ENCODE results near the gene INIP.
"Not testable (repeated sequence)": the region's sequence is repeated elsewhere in the genome, so short reads cannot be mapped to it uniquely, and the experiment has no call there.

INIP gene

DNA sequence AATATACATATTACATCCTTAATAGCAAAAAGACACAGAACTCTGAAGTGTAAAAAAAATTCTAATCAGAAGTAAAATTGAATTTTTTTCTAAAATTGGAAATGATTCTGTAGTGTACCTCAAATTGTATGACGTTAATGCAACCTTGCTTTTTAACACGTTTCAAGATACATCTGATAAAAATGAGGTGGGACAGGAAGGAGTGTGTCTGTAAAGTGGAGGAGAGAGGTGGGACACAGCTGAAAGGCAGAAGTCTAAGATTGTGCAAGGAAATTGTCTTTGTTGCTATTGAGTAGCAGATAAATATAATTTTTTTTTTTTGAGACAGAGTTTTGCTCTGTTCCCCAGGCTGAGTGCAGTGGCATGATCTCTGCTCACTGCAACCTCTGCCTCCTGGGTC, 17.0 kb upstream of the INIP start:
- no peak for DNase-seq

DNA sequence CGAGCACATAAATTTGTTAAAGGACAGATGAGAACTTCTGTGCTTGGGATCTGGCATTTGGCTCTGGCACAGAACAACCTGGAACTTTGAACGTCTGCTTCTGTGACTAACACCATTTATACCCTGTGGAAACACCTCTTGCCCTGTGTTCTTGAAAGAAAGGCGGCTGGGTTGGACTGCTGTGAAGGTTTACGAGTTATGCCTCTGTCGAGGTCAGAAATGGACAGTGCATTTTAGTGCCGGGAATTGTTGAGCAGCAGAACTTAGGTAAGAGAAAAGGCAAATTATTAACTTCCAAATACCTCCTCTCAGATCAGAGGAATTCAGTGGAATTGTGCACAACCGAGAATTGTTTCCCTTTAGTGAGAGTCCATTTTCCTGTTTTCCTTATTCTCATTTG, 14.1 kb upstream of the INIP start:
- no peak for DNase-seq

DNA sequence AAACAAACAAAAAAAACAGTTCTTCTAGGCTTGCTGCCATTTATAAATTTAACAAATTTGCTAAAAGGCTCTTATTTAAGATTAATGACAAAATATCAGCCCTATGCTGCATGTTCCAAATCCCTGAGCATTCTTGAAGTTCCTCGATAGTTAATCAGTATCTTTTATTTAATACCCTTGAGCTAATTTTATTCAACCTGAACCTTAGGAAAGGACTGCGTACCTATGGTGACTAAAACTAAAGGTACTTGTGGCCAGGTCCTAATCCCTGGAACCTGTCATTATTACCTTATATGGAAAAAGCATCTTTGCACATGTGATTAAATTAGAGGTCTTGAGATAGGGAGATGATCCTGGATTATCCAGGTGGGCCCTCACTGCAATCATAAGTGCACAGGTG, 10.5 kb upstream of the INIP start:
- no peak for DNase-seq

DNA sequence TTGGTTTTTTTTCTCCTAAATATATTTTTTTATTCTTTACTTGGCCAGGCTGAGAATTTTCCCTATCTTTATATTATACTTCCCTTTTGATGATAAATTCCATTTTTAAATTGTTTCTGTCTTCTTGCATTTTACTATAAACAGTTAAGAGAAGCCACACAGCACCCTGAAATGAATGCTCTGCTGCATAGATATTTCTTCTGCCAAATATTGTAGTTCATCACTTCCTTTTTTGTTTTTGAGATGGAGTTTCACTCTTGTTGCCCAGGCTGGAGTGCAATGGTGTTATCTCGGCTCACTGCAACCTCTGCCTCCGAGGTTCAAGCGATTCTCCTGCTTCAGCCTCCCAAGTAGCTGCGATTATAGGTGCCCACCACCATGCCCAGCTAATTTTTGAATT, 8.5 kb upstream of the INIP start:
- DNase-seq, result no peak

DNA sequence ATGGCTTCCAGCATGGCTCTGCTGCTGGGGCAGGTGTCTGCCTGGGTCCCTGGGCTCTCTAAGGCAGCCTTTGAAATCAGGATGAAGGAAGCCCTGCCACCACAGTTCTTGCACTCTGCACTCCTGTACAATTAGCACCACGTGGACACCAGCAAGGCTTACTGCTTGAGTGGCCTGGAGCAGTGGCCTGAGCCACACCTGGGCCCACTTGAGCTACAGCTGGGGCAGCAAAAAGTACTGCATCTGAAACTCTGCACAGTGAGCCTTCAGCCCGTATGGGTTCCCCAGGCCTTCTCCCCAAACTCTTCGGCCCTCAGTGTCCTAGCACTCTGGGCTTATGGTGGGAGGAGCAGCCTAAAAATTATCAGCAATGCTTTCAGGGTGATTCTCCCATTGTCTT, 8.0 kb upstream of the INIP start:
- DNase-seq, result no peak

DNA sequence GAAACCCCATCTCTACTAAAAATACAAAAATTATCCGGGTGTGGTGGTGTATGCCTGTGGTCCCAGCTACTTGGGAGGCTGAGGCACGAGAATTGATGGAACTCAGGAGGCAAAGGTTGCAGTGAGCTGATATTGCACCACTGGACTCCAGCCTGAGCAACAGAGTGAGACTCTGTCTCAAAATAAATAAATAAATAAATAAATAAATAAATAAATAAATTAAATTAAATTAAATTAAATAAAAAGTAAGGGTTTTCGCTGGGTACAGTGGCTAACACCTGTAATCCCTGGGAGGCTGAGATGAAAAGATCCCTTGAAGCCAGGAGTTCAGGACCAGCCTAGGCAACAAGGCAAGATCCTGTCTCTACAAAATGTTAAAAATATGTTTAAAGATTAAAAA, 4.8 kb upstream of the INIP start:
- DNase-seq, result not testable (repeated sequence)

DNA sequence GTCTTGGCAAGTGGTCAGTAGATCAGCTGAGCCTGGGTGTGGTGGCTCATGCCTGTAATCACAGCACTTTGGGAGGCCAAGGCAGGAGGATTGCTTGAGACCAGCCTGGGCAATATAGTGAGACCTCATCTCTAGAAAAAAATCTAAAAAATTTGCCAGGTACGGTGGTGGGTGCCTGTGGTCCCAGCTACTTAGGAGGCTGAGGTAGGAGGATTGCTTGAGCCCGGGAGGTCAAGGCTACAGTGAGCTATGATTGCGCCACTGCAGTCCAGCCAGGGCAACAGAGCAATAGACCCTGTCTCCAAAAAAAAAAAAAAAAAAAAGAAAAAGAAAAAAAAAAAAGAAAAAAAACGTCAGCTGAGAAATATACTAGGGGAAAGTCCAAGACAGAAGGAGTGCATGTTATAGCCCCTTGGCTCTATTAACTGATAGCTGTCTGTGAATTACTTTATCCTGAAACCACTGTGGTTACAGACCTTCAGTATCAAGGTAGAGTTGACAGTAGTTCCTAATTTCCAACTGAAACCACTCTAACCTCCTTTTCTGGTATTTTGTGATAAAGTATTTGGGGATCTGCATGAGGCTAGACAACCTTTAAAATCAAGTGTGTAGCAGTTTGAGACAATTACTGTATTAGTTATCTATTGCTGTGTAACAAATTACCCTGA, 2.3 kb upstream of the INIP start:
- DNase-seq, result no peak

DNA sequence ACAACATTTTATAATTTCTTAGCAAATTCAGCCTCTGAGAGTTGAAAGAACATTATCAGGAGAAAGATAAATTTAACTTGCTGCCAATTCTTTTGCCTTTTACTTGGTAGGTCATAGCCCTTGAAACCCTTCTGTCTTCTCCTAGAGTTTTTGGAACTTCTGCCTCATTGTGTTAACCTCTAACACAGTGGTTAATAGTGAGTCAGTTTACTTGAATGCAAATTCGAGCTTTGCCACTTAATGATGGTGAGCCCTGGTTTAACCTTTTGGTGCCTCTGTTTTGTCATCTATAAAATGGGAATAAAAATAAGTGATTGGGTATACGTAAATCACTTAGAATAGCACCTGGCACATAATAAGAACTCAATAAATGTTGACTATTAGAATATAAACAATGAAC, 1.8 kb upstream of the INIP start:
- no peak for DNase-seq

DNA sequence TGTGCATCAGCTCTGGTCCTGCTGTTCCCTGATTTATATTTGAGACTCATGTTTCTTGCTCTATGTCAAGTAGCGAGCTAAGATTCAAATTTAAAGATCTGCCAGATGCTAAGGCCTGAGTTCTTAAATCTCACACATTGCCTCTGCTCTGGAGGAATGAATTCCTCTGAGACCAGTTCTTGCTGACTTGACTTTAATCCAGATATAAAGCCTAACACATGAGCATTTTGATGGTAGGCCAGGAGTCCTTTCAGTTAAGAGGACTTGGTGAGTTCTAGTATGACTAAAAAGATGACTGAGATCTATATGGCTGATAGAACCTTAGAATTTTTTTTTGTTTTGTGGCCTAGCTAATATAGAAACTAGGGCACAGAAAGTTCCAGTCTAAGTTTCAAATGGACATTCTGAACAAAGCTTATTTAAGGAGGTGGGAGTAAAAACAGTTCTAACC, 1.3 kb upstream of the INIP start:
- DNase-seq, result no peak

DNA sequence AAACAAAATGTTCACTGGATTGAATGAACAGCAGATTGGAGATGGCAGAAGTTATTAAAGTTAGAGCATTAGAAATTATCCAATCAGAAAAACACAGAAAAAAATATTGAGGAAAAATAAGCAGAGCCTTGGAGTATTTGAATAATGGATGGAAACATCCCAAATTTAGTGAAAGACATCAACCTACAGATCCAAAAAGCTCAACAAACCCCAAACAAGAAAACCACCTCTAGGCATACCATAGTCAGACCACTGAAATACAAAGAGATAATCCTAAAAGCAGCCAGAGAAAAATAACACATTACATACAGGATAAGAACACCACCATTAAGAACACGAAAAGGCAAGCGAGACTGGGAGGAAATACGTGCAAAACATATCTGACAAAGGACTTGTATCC, 5.2 kb downstream of the INIP start:
- no peak for DNase-seq

DNA sequence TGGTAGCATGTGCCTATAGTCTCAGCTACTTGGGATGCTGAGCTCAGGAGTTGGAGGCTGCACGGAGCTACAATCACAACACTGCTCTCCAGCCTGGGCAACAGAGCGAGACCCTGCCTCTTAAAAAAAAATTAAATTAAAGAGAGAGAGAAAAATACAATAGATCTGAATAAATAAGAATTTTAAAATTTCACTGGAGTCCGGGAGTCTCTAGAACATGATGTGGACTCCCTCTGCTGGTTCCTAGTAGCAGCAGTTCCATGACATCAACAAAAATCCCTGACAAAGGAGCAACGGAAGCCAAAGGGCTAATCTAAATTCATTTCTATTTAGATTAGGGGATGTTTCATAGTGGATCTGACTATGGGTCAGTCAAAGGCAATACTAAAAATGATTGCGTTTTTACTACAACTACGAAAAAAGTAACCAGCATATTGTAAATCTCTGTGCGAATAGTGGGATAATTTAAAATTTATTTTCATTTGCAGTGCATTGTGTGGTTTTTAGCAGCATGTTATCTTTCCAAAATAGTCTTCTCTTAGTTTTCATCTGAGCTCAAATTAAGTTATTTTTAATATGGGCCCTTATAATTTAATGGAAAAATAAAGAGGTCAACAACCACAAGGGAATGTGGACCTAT, 6.7 kb downstream of the INIP start:
- DNase-seq, result no peak

DNA sequence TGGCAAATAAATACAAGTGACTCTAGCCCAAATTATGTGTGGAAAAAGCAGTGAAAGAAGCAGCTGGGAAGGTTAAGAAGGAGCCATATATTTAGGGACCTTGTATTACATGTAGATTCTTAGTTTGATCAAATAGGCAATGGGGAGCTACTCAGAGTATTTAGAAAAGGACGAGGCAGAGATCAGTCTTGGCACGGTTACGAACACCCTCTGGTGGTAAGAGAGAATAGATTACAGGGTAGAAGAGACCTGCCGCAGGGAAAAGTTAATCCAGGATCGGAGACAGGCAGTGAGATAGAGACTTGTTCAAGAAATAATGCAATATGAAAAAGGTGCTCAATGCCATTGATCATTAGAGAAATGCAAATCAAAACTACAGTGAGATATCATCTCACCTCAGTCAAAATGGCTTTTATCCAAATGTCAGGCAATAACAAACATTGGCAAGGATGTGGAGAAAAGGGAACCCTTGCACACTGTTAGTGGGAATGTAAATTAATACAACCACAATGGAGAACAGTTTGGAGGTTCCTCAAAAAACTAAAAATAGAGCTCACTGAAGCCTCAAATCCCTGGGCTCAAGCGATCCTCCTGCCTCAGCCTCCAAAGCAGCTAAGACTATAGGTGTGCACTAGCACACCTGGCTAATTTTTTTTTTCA, 12.0 kb downstream of the INIP start:
- no peak for DNase-seq

DNA sequence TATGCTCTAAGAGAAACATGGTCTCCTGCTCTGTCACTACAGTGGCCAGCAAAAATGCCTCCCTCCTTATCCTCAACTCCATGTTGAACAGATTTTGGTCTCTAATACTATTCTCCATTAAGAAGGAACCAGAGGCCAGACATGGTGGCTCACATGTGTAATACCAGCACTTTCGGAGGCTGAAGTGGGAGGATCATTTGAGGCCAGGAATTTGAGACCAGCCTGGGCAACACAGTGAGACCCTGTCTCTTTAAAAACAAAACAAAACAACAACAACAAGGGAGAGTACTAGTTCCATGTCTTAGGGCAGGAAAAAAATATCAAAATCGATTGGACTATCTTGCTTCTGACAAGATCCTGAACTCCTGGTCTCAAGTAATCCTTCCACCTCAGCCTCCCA, 14.6 kb downstream of the INIP start:
- DNase-seq, result no peak

DNA sequence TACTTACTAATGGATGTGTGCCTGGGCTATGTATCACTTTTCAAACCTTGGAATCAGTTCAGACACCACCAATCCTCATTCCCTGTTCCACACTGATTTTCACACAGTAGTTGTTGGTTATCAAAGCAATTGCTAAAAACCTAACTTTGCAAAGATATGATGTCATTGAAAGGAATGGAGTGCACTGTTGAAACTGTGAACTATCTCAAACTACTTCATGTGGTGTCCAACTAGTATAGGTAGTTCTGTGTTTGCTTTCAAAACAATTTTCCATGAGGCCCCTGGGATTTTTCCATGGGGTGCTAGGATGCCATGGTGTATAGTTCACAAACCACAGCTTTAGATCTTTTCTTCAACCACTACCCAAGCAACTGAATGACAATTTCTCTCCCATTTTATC, 17.8 kb downstream of the INIP start:
- no peak for DNase-seq

DNA sequence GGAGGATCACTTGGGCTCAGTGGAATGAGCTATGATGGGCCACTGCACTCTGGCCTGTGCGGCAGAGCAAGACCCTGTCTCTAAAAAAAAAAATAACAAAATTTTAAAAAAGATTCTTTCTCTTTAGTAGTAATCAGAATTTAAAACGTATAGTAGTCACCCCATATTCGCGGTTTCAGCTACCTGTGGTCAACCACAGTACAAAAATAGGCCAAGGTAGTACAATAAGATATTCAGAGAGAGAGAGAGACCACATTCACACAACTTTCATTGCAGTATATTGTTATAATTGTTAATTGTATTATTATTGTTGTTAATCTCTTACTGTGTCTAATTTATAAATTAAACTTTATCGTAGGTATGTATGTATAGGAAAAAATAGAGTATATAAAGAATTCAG, 18.7 kb downstream of the INIP start:
- DNase-seq, result no peak

DNA sequence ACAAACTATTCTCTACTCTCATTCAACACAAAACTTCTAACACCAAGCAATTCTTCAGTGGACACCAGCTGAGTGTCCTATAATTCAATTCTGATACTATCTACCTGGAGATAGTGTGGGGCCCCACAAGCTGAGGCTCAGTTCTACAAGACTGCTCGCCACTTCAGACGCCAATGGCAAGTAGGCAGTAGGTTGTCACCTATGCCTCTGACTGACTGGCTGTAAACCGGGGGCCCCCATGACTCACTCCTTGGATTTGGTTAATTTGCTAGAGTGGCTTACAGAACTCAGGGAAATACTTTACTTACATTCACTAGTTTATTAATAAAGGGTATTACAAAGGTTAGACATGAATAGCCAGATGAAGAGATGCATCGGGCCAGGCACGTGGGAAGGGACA, 21.5 kb downstream of the INIP start:
- no peak for DNase-seq

DNA sequence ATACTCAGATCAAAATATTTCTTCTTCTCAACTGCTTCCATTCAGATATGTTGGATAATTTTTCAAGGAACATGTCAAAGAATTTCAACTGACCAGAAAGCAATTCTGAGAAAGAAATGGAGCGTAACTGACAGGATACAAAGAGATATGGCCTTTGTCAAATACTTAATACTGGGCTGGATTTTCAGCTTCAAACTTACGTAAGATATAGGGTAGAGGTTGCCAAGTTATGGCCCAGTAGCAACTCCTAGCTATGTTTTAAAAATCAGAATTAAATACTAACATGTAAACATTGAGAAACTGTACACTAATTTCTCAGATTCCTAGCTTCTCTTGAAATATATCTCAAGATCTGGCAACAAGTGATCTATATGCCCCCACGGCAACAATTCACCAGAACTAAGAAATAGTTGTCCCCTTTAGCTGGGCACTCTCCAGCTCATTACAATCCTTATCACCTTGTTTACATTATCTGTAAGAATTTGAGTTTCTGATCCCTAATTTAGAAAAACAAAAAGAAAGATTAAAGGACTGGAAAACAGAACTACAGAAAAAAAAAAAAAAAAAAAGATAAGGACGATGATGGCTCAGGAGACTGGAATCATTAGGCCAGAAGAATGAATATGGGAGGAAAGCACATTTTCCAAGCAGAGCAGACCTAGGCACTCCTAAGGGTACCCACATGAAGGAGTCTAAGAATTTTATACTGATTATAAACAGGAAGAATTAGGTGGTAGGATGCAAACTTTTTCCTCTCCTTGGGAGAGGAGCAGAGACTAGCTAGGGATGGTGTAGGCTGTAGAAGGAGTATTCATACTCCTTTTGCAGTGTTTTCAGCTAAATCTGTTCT, 23.0 kb downstream of the INIP start:
- DNase-seq, result no peak

DNA sequence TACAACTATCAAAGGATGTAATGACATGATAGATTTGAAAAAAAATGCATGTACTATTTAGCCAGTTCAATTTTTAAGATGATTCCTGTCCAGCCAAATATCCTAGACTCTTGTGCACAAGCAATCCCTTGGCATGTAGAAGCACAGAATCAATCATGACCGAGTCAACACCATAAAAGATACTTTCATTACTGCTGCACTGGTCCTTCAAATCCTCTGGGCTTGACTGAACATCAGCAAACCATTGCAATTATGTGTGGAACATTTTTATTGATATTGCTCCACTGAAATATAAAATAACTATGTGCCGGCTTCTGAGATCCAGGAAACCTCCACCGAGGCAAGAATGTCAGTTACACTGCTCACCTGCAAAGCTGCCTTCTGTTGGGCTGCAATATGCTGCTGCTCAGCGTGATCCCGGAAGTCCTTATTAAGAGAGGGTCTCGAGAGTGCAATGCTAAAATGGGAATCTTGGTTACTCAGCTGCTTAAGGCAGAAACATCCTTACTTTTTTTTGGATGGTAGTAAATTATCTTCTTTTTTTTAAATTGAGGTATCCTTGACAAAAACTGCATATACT, 28.7 kb downstream of the INIP start:
- no peak for DNase-seq

DNA sequence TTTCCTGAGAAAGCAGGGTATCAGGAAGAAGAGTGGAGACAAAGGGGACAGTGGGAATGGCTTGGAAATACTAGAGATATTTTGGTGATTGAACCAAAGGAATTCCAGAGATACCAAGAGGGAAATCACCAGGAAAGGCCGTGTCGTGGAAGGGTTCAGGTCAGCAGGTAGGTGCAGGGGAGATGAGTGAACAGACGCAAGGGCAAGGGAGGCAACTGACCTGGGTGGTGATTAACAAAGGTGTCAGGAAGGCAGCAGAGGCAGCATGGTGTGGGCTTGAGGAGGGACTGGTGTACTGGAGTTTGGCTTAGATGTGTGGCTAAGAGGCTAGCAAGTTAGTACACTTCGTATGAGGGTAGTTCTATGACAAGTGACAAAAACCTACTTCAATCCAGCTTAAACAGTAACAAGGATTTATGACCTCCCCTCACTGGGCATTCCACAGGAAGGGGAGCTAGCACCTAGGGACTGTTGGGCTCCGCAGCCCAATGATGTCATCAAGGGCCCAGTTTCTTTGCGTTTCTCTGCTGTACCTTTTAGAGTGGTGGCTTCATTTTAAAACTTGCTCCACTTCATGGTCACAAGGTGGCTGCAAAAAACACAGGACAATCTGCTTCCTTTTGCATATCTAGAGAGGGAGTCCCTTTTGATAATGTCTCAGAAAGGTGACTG, 37.0 kb downstream of the INIP start:
- DNase-seq, result no peak

DNA sequence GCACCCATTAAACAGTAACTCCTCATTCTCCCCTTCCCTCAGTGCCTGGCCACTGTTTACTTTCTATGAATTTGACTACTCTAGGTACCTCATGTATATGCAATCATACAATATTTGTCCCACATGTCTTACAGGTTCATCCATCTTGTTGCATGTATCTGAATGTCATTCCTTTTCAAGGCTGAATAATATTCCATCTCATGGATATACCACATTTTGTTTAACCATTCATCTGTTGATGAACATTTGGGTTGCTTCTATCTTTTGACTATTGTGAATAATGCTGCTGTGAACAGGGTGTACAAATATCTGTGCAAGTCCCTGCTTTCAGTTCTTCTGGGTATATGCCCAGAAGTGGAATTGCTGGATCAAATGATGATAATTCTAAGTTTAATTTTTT, 40.9 kb downstream of the INIP start:
- no peak for DNase-seq

DNA sequence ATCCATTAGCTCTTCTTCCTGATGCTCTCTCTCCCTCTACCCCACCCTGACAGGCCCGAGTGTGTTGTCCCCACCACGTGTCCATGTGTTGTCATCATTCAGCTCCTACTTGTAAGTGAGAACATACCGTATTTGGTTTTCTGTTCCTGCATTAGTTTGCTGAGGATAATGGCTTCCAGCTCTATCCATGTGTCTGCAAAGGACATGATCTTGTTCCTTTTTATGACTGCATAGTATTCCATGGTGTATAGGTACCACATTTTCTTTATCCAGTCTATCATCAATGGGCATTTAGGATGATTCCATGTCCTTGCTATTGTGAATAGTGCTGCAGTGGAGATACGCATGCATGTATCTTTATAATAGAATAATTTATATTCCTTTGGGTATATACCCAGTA, 44.7 kb downstream of the INIP start:
- DNase-seq, result not testable (repeated sequence)

DNA sequence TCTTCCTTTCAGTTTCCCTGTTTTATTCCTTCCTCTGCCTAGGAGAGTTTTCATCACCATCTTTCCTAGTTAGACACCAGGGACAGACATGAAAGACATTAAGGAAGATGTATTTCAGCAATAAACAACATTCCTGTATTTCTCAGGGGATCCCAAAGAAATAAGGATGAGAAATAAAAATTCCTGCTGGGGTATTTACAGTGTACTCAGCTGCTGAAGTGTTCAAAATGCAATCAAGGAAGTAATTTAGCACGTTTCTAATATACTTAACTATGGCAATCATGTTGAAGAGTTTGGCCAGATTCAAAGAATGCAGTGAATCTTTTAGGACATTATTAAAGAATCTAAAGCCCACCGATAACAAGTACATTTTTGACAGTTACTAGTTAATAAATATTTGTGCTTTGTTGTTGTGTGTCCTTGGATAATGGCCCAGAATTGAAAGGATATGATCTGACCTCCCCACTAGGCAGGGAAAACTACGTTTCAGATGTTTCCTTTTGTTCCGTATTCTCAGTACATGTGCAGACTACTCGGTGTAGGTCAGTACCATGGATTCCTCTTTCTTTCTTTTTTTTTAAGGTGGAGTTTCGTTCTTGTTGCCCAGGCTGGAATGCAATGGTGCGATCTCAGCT, 46.8 kb downstream of the INIP start:
- no peak for DNase-seq

Measured in NCI-H1436 treated with DMSO at 0.1 percent for 48 hours (cell line).